Testis (tissue), 2 donors: Measurements from ENCODE around the gene TMEM51.

Source experiments
- CTCF ChIP-seq, 3 experiments: fragments of 450-650 bp in 2 of 3; fragments of 200-600 bp in 1 of 3; sonication (generic) in 1 of 3; IDR thresholded peaks; one replicate each; pipeline ENCODE4 v1.5.1; 2016 to 2019; ENCODE audit warnings: antibody characterized with exemption in 3 of 3, mild to moderate bottlenecking in 2 of 3, moderate library complexity in 1 of 3
- POLR2A ChIP-seq: fragments of 450-650 bp; IDR thresholded peaks from one replicate; pipeline ENCODE4 v1.6.1; 2017; ENCODE audit warnings: antibody characterized with exemption, mild to moderate bottlenecking, moderate library complexity

GRCh38 chr1:15173863-15174614, 20.5 kb downstream of the TMEM51 start:
- TF ChIP-seq CTCF (IDR thresholded peaks at IDR 0.05): no peak
- no peak for TF ChIP-seq POLR2A
